IPS DF 19.7 (cell line): ENCODE results near the gene MEF2C.

Experiments
- DNase-seq: peaks from one replicate; pipeline ENCODE4 v3.0.0-alpha.2; 2013; ENCODE audit warnings: low read depth, low spot score

MEF2C gene

DNA sequence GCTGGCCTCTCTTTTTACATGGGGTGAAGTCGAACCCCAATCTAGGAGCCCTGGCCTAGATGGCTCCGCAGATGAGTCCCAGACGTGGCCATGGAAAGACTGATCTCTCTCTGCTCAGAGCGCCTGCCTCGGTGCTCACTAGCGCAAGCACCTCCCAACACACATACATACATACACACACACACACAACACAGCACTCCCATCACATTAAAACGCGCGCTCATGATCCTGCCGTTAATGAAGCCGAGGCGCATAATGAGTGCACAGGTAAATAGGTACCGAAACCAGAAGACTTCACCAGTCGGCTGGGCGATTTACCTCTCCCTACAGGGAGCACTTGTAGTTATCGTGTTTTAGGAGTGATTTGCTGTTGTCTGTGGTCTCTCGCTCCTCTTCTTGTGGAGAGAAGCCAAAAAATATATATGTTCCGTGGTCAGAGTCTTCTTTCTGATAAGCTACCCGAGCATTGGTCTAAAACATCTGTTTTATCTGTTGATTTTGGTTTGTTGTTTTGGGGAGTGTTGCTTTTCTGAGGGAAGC is 207.7 kb downstream of the MEF2C start:
- DNase-seq, result no peak

DNA sequence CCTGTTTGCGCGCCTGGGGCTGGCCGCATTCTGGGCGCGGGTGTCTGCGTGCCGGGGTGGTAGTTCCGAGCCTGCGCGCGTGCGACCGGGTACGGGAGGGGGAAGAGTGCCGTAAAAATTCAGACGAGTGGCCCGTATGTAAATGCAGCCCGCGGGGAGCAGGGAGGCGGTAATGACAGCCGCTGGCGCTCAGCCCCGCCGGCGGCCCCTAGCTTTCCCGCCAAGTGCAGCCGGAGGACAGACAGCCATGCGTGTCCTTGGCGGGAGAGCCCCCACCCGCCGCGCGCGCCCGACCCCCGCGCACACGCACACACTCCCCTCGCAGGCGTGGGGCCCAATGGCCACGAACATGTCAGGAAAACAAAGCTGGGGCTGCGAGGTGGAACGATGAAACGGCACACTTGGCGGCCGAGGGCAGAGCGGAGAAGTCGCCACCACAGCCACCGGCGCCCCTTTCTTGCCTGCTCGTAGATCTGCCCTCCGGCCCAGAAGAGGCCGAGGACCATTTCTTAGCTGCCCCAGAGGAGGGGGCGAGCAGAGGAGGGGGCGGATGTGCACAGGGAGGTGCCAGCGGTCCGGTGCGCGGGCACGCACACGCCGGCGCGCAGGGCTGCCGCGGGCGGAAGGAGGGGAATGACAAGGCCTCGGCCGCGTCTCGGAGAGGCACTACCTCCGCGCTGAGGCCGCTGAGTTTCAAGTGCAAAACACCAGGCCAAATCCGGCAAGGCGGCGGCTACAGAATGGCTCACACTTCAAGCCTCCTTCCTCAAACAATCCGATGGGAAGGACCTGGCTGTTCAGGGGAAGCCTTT is 208.4 kb downstream of the MEF2C start:
- no peak for DNase-seq

GRCh38 chr5:88673253-88674105 is 209.5 kb downstream of the MEF2C start:
- no peak for DNase-seq

DNA sequence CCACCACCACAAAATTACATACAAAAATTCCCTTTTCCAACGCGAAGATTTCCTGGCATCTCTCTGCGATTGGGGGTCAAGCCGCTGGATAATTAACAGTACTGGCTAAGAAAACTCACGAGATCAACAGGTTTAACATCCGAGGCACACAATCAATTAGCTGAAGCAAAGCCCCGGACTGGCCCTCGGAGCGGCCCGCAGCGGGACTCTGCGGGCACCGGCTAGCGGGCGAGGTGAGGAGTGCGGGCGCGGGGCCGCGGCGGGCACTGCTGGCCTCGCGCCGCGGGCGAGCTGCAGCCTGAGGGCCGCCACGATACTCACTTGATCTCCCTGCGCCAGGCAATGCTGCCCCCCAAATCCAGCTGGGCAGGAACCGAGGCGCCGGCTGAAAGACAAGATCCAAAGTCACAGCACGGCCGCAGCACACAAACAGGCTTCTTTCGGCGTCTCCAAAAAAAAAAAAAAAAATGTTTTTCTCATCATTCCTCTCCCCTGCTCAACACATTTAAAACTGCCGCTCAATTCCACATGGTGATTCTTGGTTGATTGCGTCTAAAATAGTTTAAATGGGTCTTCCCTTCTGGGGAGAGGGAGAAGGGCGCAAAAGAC is 210.2 kb downstream of the MEF2C start:
- DNase-seq, result no peak

- no peak for DNase-seq
These were observed 211.2 kb downstream of the MEF2C start for GRCh38 chr5:88671505-88672499.

- no peak for DNase-seq
These were observed 211.9 kb downstream of the MEF2C start for GRCh38 chr5:88671106-88671504.

DNA sequence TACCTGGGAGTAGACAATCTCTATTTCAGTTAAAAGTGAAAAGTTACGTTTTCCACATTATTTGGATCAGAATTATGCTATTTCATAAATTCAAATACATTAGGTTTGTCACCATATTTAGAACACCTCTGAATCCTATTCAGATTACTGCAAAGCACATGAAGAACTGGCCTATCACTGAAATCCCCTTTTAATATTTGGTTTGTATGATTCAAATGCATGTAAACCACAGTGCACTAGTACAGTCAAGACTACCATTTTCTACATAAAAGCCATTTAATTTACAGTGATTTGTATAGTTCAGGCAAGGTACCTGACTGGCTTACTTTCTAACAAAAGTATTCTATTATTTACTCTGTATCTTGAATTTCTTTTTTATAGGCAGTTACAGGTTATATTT is 212.5 kb downstream of the MEF2C start:
- DNase-seq, result no peak

- no peak for DNase-seq
These were observed 213.5 kb downstream of the MEF2C start for GRCh38 chr5:88669371-88670050.

GRCh38 chr5:88667496-88668201 is 215.3 kb downstream of the MEF2C start:
- DNase-seq, result no peak
